Mammary epithelial cell (primary cell): ENCODE data around the gene TSPYL1.

Experiments
- CTCF ChIP-seq, 2 donors: IDR thresholded peaks in 1 of 2; conservative IDR thresholded peaks in 1 of 2; 2 replicates each; pipeline ENCODE4 v1.5.1; 2011 to 2012; ENCODE audit warnings: inconsistent platforms in 2 of 2, low read length in 2 of 2, mild to moderate bottlenecking in 2 of 2, control low read depth in 1 of 2, low read depth in 1 of 2; ENCODE audit not compliant: insufficient read depth in 1 of 2; ENCODE audit errors: extremely low read depth in 1 of 2
- EZH2 ChIP-seq: IDR thresholded peaks from 2 replicates; pipeline ENCODE4 v1.6.1; 2012; ENCODE audit warnings: low read length, inconsistent platforms, borderline replicate concordance

- TF ChIP-seq CTCF (conservative IDR thresholded peaks at IDR 0.05 in 1 of 2, IDR thresholded peaks at IDR 0.05 in 1 of 2; ENCODE audit: extremely low read depth in 1 of 2, insufficient read depth in 1 of 2, low read depth in 1 of 2, low read length in 2 of 2), result no peak
- no peak for TF ChIP-seq EZH2
These were observed 11.1 kb upstream of the TSPYL1 start for GRCh38 chr6:116290799-116291198.
